ENCODE results near the gene SPEF2. TPM values are rescaled to one million over a fixed set of nuclear protein-coding genes. Genes with fewer than 3 reads are reported as not detected.

SPEF2 gene
- total and polyA plus RNA-seq, 2 experiments from 2014 or later, result 0.17 to 0.21 TPM

- TF ChIP-seq, protein P1, sequence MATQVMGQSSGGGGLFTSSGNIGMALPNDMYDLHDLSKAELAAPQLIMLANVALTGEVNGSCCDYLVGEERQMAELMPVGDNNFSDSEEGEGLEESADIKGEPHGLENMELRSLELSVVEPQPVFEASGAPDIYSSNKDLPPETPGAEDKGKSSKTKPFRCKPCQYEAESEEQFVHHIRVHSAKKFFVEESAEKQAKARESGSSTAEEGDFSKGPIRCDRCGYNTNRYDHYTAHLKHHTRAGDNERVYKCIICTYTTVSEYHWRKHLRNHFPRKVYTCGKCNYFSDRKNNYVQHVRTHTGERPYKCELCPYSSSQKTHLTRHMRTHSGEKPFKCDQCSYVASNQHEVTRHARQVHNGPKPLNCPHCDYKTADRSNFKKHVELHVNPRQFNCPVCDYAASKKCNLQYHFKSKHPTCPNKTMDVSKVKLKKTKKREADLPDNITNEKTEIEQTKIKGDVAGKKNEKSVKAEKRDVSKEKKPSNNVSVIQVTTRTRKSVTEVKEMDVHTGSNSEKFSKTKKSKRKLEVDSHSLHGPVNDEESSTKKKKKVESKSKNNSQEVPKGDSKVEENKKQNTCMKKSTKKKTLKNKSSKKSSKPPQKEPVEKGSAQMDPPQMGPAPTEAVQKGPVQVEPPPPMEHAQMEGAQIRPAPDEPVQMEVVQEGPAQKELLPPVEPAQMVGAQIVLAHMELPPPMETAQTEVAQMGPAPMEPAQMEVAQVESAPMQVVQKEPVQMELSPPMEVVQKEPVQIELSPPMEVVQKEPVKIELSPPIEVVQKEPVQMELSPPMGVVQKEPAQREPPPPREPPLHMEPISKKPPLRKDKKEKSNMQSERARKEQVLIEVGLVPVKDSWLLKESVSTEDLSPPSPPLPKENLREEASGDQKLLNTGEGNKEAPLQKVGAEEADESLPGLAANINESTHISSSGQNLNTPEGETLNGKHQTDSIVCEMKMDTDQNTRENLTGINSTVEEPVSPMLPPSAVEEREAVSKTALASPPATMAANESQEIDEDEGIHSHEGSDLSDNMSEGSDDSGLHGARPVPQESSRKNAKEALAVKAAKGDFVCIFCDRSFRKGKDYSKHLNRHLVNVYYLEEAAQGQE (IDR thresholded peaks at IDR 0.05; ENCODE audit: unreplicated experiment), result no peak
- TF ChIP-seq STAT1 (IDR thresholded peaks at IDR 0.05; ENCODE audit: unreplicated experiment) (no peak), POLR2AphosphoS5 (IDR thresholded peaks at IDR 0.05; ENCODE audit: low read depth) (no peak), JUNB (IDR thresholded peaks at IDR 0.05; ENCODE audit: unreplicated experiment) (no peak), ZNF114 (CRISPR knock-in tag; IDR thresholded peaks at IDR 0.05) (no peak), EZH2phosphoT487 (IDR thresholded peaks at IDR 0.05; ENCODE audit: unreplicated experiment) (no peak), EZH2 (IDR thresholded peaks at IDR 0.05; ENCODE audit: low read depth, unreplicated experiment) (no peak)
These were observed 8.9 kb downstream of the SPEF2 start (continued) for GRCh38 chr5:35626553-35626952.

- Mint-ChIP-seq H3K36me3 (ENCODE audit: low read depth) (no peaks in the 10 kb centered on the region), H3K27me3 (ENCODE audit: insufficient read depth, low read depth, poor library complexity) (no peaks in the 10 kb centered on the region), H3K4me1 (no peaks in the 10 kb centered on the region), H3K4me3 (no peak overlapping the region), H3K9me3 (peaks cover 4% of the 10 kb centered on the region; the same call in 2 of the 3 replicates), H3K27ac (no peak overlapping the region)
- H3F3A ChIP-seq (replicated peaks; ENCODE audit: low read depth), result no peaks in the 10 kb centered on the region
- H3K4me2 ChIP-seq, result no peak overlapping the region
- DNase-seq (ENCODE audit: low spot score), result no peak
- H2AFZ ChIP-seq, result no peak overlapping the region
- H3K27ac ChIP-seq (ENCODE audit: low read depth), result no peak overlapping the region
- H3K27me3 ChIP-seq (ENCODE audit: insufficient read depth), result no peaks in the 10 kb centered on the region
- H3K36me3 ChIP-seq (ENCODE audit: insufficient read depth), result no peaks in the 10 kb centered on the region
- no peaks in the 10 kb centered on the region for H4K20me1 ChIP-seq (replicated peaks; ENCODE audit: insufficient read depth)
- H3K4me1 ChIP-seq (ENCODE audit: insufficient read depth), result no peaks in the 10 kb centered on the region
- no peak overlapping the region for H3K4me3 ChIP-seq
- no peaks in the 10 kb centered on the region for H3K79me2 ChIP-seq (replicated peaks; ENCODE audit: insufficient read depth)
- ATAC-seq, result no peak
- H3K9me2 ChIP-seq (ENCODE audit: insufficient read depth), result no peaks in the 10 kb centered on the region; the same call in 1 of the 2 replicates
- TF ChIP-seq JUNB (IDR thresholded peaks at IDR 0.05; ENCODE audit: unreplicated experiment) (no peak), ETS1 (IDR thresholded peaks at IDR 0.05) (no peak), POLR2AphosphoS5 (IDR thresholded peaks at IDR 0.05; ENCODE audit: low read depth) (no peak), ZNF331 (CRISPR knock-in tag; IDR thresholded peaks at IDR 0.05; ENCODE audit: low read depth) (no peak), EZH2 (IDR thresholded peaks at IDR 0.05; ENCODE audit: low read depth, unreplicated experiment) (no peak), EZH2phosphoT487 (IDR thresholded peaks at IDR 0.05; ENCODE audit: unreplicated experiment) (no peak), CREB1 (CRISPR knock-in tag; IDR thresholded peaks at IDR 0.05; ENCODE audit: low read depth) (no peak), ZNF114 (CRISPR knock-in tag; IDR thresholded peaks at IDR 0.05) (no peak), NANOG (IDR thresholded peaks at IDR 0.05; ENCODE audit: borderline replicate concordance) (no peak), STAT1 (IDR thresholded peaks at IDR 0.05; ENCODE audit: unreplicated experiment) (no peak)
- TF ChIP-seq, protein P2, sequence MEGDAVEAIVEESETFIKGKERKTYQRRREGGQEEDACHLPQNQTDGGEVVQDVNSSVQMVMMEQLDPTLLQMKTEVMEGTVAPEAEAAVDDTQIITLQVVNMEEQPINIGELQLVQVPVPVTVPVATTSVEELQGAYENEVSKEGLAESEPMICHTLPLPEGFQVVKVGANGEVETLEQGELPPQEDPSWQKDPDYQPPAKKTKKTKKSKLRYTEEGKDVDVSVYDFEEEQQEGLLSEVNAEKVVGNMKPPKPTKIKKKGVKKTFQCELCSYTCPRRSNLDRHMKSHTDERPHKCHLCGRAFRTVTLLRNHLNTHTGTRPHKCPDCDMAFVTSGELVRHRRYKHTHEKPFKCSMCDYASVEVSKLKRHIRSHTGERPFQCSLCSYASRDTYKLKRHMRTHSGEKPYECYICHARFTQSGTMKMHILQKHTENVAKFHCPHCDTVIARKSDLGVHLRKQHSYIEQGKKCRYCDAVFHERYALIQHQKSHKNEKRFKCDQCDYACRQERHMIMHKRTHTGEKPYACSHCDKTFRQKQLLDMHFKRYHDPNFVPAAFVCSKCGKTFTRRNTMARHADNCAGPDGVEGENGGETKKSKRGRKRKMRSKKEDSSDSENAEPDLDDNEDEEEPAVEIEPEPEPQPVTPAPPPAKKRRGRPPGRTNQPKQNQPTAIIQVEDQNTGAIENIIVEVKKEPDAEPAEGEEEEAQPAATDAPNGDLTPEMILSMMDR (conservative IDR thresholded peaks at IDR 0.05; ENCODE audit: low read depth in 2 of 2), result no peak
- TF ChIP-seq, protein P3, sequence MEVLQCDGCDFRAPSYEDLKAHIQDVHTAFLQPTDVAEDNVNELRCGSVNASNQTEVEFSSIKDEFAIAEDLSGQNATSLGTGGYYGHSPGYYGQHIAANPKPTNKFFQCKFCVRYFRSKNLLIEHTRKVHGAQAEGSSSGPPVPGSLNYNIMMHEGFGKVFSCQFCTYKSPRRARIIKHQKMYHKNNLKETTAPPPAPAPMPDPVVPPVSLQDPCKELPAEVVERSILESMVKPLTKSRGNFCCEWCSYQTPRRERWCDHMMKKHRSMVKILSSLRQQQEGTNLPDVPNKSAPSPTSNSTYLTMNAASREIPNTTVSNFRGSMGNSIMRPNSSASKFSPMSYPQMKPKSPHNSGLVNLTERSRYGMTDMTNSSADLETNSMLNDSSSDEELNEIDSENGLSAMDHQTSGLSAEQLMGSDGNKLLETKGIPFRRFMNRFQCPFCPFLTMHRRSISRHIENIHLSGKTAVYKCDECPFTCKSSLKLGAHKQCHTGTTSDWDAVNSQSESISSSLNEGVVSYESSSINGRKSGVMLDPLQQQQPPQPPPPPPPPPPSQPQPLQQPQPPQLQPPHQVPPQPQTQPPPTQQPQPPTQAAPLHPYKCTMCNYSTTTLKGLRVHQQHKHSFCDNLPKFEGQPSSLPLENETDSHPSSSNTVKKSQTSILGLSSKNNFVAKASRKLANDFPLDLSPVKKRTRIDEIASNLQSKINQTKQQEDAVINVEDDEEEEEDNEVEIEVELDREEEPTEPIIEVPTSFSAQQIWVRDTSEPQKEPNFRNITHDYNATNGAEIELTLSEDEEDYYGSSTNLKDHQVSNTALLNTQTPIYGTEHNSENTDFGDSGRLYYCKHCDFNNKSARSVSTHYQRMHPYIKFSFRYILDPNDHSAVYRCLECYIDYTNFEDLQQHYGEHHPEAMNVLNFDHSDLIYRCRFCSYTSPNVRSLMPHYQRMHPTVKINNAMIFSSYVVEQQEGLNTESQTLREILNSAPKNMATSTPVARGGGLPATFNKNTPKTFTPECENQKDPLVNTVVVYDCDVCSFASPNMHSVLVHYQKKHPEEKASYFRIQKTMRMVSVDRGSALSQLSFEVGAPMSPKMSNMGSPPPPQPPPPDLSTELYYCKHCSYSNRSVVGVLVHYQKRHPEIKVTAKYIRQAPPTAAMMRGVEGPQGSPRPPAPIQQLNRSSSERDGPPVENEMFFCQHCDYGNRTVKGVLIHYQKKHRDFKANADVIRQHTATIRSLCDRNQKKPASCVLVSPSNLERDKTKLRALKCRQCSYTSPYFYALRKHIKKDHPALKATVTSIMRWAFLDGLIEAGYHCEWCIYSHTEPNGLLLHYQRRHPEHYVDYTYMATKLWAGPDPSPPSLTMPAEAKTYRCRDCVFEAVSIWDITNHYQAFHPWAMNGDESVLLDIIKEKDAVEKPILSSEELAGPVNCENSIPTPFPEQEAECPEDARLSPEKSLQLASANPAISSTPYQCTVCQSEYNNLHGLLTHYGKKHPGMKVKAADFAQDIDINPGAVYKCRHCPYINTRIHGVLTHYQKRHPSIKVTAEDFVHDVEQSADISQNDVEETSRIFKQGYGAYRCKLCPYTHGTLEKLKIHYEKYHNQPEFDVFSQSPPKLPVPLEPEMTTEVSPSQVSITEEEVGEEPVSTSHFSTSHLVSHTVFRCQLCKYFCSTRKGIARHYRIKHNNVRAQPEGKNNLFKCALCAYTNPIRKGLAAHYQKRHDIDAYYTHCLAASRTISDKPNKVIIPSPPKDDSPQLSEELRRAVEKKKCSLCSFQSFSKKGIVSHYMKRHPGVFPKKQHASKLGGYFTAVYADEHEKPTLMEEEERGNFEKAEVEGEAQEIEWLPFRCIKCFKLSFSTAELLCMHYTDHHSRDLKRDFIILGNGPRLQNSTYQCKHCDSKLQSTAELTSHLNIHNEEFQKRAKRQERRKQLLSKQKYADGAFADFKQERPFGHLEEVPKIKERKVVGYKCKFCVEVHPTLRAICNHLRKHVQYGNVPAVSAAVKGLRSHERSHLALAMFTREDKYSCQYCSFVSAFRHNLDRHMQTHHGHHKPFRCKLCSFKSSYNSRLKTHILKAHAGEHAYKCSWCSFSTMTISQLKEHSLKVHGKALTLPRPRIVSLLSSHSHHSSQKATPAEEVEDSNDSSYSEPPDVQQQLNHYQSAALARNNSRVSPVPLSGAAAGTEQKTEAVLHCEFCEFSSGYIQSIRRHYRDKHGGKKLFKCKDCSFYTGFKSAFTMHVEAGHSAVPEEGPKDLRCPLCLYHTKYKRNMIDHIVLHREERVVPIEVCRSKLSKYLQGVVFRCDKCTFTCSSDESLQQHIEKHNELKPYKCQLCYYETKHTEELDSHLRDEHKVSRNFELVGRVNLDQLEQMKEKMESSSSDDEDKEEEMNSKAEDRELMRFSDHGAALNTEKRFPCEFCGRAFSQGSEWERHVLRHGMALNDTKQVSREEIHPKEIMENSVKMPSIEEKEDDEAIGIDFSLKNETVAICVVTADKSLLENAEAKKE (CRISPR knock-in tag; IDR thresholded peaks at IDR 0.05), result no peak
These were observed 16.7 kb downstream of the SPEF2 start for GRCh38 chr5:35634326-35634725.
